CD4-positive, alpha-beta T cell treated with Interleukin-4 for 4 hours (primary cell): ENCODE data around the gene TTC39C.

ENCODE experiments used
- DNase-seq: peaks from one replicate; pipeline ENCODE4 v3.0.0-alpha.2; 2020

The TTC39C gene

DNA sequence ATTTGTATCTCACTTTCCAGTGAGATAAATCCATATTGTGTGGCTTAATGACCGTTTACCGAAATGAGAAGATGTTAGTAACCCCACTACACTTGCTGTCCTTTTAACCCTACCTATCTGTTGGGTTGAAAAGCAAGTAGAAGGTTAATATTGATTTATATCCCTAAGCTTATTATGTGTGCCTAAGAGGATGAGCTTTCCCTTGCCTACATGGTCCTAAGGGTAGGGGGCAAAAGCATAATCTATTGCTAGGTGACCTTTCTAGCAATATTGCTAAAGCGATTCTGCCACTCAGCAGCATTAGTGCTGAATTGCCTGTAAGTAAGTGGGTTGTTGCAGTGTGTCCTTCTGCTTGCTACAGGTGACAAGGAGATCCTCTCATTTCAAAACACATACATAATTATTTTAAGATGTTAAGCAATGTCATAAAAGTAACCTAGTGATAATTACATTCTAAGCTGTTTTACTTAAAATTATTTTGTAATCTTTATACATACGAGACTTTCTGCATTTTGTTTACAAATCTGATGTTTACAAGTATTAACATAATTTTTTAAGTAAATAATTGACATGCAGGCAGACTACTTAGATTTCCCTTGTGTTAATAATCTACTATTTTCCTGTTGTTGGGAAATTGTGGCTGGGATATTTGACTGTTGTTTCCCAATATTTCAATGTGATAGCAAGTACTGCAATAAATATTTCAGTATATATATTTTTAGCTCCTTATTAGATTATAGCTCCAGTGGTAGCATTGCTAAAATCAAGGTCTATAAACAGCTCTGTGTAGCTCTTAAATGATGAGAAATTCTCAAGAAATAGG is 75.2 kb downstream of the TTC39C start:
- no peak for DNase-seq

DNA sequence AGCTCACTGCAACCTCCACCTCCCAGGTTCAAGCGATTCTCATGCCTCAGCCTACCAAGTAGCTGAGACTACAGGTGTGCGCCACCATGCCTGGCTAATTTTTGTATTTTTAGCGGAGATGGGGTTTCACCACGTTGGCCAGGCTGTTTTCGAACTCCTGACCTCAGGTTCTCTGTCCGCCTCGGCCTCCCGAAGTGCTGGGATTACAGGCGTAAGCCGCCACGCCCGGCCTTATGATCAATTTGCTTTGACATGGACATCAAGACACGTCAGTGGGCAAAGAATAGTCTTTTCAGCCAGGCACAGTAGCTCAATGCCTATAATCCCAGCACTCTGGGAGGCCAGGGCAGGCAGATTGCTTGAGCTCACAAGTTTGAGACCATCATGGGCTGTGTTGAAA is 76.3 kb downstream of the TTC39C start:
- no peak for DNase-seq

DNA sequence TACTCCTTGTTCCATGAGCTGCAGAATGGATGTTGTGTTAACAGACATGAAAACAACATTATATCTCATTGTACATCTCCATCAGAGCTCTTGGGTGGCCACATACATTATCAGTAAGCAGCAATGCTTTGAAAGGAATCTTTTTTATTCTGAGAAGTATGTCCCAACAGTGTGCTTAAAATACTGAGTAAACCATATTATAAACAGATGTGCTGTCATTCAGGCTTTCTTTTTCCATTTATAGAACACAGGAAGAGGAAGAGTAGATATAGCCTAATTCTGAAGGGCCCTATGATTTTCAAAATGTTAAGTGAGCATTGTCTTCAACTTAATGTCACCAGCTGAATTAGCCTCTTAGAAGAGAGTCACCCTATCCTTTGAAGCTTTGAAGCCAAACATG is 80.0 kb downstream of the TTC39C start:
- DNase-seq, result no peak

DNA sequence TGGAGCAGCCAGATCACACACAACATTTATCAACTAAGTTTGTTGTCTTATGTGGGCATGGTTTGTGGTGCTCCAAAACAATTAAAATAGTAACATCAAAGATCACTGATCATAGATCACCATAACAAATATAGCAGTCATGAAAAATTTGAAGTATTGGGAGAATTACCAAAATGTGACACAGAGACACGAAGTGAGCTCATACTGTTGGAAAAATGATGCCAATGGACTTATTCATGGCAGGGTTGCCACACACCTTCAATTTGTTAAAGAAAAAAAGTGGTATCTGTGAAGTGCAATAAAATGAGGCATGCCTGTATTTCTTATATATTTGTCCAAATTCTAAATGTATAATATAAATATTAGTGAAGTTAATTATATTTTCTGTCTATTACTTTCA is 81.4 kb downstream of the TTC39C start:
- no peak for DNase-seq

DNA sequence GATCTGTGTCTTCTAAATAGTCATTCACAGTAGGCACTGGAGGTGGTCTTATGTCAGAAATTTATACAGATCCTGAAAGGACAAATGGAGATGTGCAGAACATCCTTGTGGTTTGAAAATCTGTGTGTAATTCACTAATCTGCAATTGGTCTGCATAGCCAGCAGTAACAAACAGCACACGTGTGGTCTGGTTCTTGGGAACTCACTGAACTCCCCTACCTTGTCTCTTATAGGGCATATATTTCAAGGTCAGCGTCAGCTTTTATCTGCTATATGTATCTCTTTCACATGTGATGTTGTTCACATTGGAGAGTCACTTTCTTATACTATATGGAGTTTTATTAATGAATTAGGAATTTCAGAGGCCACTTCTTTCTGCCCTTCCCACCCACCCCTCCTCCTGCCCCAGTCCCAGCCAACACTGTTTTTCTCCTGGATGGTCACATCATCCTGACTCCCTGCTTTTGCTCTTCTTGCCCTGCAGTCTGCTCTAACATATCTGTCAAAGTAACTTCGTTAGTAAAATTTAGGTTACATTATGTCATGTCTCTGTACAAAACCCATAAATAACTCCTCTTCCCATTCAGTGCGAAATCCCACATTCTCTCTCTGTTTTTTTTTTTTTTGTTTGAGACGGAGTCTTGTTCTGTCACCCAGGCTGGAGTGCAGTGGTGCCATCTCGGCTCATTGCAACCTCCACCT is 88.9 kb downstream of the TTC39C start:
- DNase-seq, result no peak

DNA sequence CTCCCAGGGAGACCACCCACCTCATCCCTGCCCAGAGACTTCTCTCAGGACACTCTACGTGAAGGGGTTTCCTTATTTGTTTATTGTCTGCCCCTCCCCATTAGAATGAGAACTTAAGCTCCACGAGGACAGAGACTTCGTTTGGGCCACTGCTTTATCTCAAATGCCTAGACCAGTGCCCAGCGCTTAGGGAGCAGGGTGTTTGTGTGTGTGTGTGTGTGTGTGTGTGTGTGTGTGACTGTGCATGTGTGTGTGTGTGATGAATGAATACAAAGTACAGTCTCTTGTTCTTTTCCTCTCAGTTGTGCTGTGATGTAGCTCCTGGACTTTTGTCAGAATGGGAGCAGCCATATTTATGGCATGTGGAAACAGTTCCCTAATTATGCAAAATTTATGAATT is 89.9 kb downstream of the TTC39C start:
- no peak for DNase-seq

DNA sequence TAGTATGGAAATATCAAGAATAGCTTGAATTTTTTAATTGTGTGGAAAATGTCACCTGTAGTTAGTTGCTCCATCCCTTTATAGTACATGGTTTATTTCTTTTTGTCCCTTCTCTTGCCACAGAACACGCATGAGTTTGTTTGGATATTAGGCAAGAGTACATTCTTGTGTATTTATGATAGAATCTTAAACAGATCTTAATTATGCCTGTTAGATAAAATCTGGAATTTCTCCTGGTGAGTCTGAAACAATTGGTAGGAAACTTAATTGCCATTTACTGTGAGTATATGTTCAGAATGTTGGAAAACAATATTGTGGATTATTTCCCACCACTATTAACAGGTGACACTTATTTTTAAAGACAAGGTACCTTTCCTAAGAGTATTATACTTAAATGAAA is 94.1 kb downstream of the TTC39C start:
- no peak for DNase-seq

DNA sequence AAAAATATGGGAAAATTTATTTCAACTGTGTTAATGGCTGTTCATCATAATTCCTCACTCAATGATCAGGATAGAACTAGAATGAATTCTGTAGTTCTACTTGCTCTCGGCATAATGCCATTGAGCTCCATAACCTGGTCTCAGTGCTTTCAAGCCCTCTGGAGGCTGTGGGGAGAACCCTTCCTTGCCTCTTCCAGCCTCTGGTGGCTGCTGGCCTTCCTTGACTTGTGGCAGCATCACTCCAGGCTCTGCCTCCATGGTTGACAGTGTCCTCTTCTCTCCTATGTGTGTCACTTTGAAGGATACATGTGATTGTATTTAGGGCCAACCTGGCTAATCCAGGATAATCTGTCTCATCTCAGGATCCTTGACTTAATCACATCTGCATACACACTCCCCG is 97.4 kb downstream of the TTC39C start:
- no peak for DNase-seq

DNA sequence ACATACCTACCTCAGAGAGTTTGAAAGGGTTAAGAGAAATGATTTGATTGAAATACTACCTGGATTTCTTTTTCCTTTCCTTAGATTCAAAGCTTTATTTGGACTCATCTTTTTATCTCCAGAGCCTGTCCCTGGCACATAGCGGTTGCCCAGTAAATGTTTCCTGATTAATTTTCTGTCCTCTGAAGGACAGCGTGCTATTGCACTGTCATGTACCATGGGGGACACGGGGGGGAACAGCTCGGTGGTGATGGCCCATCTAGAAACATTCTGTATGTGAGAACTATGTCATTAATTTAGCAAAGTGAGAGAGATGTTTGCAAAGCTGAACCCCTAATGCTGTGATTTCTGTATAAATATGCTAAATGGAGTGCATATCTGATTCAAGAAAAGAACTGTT is 97.9 kb downstream of the TTC39C start:
- DNase-seq, result no peak

DNA sequence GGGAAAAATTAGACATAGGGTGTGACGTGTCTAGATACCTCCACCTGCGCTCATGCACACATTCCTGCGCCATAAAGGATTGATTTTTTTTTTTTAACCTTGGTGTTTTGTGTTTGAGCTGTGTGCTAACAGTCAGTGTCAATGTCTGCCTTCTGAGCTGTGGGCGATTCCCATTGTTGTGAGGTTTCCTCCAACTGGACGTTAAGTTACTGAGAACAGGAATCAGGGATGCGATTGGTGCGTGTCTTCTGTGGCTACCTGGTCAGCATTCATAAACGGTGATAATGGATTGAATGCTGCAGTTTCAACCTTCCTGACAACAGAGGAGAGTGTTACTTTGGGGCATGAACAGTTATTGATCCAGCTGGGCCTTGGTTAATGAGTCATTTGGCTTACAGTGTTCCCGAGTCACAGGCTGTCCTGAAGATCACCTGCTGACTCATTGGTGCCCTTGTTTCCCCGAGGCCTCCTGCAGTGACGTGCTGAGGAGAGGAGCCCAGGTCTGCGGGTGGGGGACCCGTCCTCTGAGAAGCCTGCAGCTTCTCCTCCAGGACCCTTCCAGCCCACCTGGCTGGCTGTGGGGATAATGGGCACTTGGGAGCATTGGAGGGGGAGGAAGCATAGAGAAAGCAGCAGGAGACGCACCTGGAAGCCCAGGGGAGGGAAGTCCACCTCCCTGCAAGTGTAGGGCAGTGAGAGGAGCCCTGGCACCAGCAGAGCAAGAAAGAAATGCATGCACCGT is 98.5 kb downstream of the TTC39C start:
- DNase-seq, result no peak

DNA sequence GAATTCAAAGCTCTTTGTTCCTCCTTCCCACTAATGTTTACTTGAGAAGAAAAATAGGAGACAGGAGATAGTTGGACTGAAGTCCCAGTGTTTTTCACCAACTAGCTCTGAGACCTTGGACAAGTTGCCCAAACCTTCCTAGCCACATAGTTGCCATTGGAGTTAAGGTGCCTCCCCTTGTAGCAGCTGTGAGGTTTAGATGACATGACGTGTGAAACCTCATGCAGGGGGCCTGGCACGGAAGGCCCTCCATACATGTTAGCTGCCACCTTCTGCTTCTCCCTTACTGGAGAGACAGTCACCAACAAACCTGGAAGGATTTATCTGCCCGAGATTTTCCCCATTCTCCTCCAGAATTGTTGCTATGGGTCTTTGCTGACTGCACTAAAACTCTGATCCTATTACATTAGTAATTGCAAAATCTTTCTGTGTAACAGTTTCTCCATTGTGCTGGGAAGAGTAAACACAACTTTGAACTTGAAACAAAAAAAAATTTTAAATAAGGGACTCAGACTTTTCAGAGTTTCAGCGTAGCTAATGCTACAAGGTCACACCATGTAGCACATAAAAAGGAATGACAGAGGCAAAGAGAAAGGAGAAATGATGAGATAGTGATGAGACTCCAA is 100.5 kb downstream of the TTC39C start:
- DNase-seq, result no peak

DNA sequence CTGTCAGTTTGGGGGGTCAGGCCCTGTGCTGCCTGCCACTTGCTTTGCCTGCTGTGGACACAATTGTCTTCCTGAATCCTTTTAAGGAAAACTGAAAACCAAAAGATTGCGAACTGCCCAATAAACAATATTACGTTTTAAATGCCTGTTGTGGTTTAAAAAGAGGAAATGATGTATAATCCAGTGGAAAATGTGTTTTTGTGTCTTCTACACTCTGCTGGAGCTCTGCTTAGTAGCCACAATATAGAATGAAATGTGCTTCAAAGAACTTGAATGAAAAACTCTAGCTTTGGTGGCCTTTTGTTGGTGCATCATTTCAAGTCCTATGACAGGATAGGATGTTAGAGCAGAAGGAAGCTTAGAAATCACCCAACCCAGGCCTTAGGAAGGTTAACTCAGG is 101.1 kb downstream of the TTC39C start:
- DNase-seq, result no peak

DNA sequence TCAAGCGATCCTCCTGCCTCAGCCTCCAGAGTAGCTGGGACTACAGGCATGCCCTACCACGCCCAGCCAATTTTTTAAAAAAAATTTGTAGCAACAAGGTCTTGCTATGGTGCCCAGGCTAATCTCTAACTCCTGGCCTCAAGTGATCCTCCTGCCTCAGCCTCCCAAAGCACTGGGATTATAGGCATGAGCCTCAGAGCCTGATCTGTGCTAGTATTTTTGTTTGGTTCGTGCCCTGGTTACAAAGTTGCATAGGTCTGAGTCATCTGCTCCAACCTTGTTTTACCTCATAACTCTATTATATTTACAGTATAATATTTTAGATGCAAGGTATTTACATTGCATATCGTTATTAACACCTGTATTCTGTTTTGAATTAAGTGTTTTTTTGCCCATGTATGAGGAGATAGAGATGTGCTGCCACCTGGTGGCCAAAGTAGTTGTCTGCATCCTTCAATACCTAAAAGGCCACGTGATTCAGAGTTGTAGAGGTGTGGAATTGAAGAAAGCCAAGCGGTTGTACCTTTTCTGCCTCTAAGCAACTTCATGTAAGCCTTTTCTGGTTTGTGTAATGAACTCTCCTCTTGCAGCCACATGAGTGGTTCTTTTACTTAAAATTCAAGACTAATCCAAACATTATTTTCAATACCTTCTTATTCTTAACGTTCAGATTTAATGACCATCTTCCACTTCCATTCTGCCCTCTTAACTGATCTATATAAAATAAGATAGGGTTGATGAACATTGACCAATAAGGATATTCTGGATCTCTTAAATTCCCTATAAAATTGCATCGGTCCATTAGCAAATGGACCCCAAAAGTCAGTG is 104.4 kb downstream of the TTC39C start:
- peak; percentile 78 for DNase-seq

DNA sequence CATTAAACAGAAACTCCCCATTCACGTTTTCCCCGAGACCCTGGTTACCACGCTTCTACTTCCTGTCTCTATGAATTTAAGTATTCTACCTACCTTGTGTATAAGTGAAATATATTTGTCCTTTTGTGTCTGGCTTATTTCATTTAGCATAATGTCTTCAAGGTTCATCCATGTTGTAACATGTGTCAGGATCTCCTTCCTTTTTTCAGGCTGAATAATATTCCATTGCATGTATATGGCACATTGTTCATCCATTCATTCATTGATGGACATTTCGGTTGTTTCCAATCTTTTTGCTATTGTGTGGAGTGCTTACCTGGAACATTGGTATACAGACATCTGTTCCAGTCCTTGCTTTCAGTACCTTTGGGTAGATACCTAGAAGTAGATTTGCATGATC is 106.1 kb downstream of the TTC39C start:
- DNase-seq, result no peak

DNA sequence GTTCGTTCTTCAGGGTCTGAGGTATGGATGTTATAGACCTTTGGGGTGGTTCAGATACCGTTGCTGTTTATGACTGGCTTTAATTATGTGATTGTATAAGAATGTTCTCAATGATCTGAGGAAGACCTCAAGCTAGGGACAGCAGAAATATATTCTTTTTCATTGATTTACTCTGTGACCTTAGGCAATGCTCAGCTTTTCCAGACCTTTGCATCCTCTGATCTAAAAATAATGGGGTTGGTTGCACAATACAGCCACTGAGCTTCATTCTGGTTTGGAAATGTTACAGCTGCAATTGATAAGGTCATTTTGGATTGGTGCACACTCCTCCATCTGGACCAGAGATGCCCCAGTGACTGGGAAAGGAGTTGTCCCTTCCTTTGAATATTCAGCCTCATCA is 107.1 kb downstream of the TTC39C start:
- DNase-seq, result no peak

DNA sequence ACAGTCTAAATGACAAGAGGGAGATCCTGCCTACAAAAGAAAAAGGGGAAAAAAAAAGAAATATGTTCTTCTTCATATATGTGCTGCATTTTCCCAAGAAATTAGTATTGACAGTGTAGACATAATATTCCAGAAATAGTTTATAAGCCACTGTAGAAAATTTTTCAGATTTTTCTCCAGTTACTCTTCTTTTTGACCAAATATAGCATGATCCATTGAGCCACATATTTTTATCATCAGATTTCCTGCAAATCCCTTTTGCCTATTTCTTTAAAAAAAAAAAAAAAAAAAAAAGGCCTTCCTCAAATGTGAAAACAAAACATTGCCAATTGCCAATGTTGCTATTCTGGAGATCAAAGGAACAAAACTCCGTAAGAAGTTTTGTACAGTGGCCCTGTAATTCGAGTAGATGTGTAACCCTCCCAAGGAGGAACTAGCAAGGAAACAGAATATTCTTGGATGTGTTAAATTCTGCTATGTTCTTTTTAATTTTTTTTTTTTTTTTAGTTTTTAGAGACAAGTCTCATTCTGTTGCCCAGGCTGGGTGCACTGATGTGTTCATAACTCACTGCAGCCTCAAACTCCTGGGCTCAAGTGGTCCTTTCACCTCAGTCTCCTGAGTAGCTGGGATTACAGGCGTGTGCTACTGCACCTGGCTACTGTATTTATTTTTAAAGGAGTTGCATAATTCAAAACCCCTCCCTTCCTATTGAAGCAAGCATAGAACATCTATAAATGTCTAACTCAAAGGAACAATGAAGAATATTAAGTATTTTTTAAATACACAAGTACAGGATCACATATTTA is 111.8 kb downstream of the TTC39C start:
- no peak for DNase-seq

DNA sequence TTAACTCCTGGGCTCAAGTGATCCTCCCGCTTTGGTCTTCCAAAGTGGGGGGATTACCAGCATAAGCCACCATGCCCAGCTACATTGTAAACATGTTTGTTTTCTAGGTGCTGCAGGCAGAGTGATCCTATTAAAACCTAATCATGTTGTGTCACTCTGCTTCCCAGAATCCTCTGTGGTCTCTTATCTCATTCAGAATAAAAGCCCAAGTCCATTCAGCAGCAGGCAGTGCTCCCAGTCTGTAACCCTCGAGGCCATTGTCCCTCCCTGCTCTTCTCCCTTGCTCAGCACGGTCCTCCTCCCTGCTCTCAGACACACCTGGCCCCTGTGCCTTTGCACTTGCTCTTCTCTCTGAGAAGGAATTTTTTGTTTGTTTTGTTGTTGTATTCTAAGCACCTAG is 113.2 kb downstream of the TTC39C start:
- no peak for DNase-seq

DNA sequence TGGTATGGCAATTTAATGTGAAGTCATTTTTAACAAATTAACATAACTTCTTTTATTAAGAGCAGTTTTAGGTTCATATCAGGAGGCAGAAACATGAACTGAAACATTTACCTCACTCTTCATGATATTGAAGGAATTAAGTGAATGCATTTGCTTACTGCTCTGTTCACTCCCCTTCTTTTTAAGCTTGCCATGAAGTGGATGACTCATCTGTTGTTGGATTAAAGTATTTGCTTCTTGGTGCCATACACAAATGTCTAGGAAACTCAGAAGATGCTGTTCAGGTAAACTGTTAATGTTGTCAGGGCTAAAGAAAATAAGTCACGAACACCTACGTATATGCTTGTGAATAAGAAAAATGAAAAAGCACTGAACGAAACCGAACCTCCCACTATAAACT is 114.1 kb downstream of the TTC39C start:
- DNase-seq, result no peak

DNA sequence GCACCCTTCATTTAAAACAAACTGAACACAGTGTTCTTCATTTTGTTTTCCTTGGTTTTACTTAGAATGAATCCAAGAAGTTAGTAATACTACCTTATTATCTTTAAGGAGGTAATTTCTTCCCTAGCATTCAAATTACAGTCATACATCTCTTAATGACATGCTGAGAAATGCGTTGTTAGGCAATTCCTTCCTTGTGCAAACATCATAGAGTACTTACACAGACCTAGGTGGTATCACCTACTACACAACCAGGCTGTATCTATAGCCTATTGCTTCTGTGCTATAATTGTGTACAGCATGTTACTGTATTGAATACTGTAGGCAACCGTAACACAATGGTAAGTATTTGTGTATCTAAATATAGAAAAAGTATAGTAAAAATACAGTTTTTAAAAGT is 115.9 kb downstream of the TTC39C start:
- DNase-seq, result no peak

DNA sequence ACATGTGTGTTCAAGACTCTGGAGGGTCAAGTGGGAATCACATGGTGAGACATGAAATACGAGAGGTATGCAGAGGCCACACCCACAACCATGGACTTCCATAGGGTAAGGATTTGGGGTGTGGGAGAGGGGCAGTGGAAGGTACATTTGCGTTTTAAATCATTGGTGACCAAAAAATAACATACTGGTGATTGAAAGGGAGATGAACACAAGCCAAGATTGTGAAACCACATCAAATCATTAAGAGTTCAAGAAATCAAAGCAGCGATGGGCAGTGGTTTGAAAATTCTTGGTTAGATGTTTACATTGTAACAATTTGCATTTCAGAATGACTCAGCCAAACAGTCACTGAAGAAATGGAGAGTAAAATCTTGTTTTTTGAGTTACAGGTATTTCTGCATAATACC is 122.4 kb downstream of the TTC39C start:
- peak; percentile 30 for DNase-seq

DNA sequence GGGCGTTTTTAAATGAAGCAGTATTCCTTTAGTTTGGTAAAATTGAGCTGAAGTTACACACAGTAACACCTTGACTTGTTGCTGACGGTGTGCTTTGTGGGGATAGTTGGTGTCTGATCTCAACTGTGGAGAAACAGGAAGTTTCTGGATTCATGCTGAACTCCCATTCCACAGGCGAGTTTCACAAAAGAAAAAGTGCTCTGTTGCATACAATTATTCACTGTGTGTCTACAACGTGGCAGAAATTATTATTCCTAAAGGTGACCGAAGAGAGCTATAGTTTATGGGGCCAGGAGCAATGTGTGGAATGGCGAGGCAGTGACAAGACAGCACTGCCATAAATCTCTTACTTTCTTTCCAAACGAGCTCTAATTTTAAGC is 123.8 kb downstream of the TTC39C start:
- DNase-seq, result no peak
